ENCODE measurements around the gene LRP1.

DNA sequence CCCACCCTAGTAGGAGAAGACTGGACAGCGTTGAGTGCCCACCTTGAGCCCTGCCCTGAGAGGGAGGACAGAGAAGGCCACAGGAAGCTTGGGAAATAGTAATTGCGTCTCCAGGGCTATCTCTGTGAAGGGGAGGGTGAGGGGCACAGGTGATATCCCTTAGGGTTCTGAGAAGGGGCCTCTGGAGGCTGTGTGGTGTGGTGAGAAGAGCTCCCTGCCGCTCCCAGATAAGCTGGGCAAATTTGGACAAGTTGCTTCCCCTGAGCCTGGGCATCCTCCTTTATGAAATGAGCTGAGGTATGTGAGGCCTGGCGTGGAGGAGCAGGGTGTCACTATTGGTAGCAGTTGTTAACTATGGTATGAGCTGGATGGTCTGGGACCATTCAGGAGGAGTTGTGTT, 42.6 kb downstream of the LRP1 start:
- TF ChIP-seq, protein P1, sequence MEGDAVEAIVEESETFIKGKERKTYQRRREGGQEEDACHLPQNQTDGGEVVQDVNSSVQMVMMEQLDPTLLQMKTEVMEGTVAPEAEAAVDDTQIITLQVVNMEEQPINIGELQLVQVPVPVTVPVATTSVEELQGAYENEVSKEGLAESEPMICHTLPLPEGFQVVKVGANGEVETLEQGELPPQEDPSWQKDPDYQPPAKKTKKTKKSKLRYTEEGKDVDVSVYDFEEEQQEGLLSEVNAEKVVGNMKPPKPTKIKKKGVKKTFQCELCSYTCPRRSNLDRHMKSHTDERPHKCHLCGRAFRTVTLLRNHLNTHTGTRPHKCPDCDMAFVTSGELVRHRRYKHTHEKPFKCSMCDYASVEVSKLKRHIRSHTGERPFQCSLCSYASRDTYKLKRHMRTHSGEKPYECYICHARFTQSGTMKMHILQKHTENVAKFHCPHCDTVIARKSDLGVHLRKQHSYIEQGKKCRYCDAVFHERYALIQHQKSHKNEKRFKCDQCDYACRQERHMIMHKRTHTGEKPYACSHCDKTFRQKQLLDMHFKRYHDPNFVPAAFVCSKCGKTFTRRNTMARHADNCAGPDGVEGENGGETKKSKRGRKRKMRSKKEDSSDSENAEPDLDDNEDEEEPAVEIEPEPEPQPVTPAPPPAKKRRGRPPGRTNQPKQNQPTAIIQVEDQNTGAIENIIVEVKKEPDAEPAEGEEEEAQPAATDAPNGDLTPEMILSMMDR (conservative IDR thresholded peaks at IDR 0.05; ENCODE audit: low read length): no peak
- no peak for TF ChIP-seq EZH2phosphoT487 (IDR thresholded peaks at IDR 0.05; ENCODE audit: borderline replicate concordance, low read depth, low read length)
